MCF 10A (cell line): Measurements from ENCODE around the gene PRELID1. TPM values are rescaled to one million over a fixed set of nuclear protein-coding genes. Genes with fewer than 3 reads are reported as not detected.

Experiments
- BruUV-seq: library from RNA; stranded (reverse); fragments of 400-500 nt; replicated peaks from 2 replicates; lab custom pipeline; 2021; lab: Mats Ljungman, UMichigan
- CTCF ChIA-PET: fragments of 300-600 bp; sonication (Branson Sonifier 250); formaldehyde crosslinking; extraction: SDS; loops from one replicate; lab custom pipeline; 2021; ENCODE audit warnings: antibody characterized with exemption, inconsistent platforms; lab: Yijun Ruan, JAX
- POLR2A ChIA-PET: fragments of 300-600, 350-650 bp; sonication (Branson Sonifier 250); formaldehyde crosslinking; extraction: SDS; loops from one replicate; lab custom pipeline; 2020; ENCODE audit warnings: antibody characterized with exemption, inconsistent platforms; lab: Yijun Ruan, JAX
- DNase-seq: peaks from one replicate; pipeline ENCODE4 v3.0.0-alpha.2; 2018; ENCODE audit not compliant: unreplicated experiment
- H3K27ac Mint-ChIP-seq: one replicate; pipeline ENCODE4 v1.8.0; 2022; ENCODE audit warnings: mild to moderate bottlenecking, low read depth, mixed read lengths; ENCODE audit not compliant: unreplicated experiment
- H3K27me3 Mint-ChIP-seq: one replicate; pipeline ENCODE4 v1.8.0; 2022; ENCODE audit warnings: mixed read lengths; ENCODE audit not compliant: insufficient read depth, unreplicated experiment
- H3K36me3 Mint-ChIP-seq: one replicate; pipeline ENCODE4 v1.8.0; 2022; ENCODE audit warnings: mild to moderate bottlenecking, moderate library complexity, mixed read lengths; ENCODE audit not compliant: insufficient read depth, unreplicated experiment
- H3K4me1 Mint-ChIP-seq: one replicate; pipeline ENCODE4 v1.8.0; 2022; ENCODE audit warnings: mixed read lengths; ENCODE audit not compliant: insufficient read depth, unreplicated experiment
- H3K4me3 Mint-ChIP-seq: one replicate; pipeline ENCODE4 v1.8.0; 2022; ENCODE audit warnings: mild to moderate bottlenecking, moderate library complexity, mixed read lengths; ENCODE audit not compliant: unreplicated experiment
- H3K9me3 Mint-ChIP-seq: one replicate; pipeline ENCODE4 v1.8.0; 2022; ENCODE audit warnings: mixed read lengths; ENCODE audit not compliant: unreplicated experiment
- CTCF ChIP-seq: fragments of 200-600 bp; IDR thresholded peaks from one replicate; pipeline ENCODE4 v1.8.0; 2022; ENCODE audit warnings: antibody characterized with exemption, mild to moderate bottlenecking; ENCODE audit not compliant: unreplicated experiment
- intact Hi-C: fragments of 100-400 bp; cut with micrococcal nuclease; formaldehyde crosslinking; loops from 2 replicates; pipeline ENCODE4 v1.14.1; 2022
- total RNA-seq: library from RNA; stranded (reverse); gene quantifications from 2 replicates; pipeline ENCODE4 v1.2.3, GENCODE V29; 2022

PRELID1 gene
- total RNA-seq, 1 experiment from 2014 or later: 267 TPM

- H3K9me3 Mint-ChIP-seq: no peaks in the 10 kb centered on the region
- no peak overlapping the region for H3K4me3 Mint-ChIP-seq
- peak; percentile 92 for TF ChIP-seq CTCF
- no TSS peak for BruUV-seq
- ChIA-PET POLR2A (interaction anchor here (1.2 to 1.5 kb wide), 3 partner anchors 12 to 180 kb away, joined by 3 to 6 read pairs (median 3); partner anchors contain the start of gene PDLIM7), CTCF (interaction anchor here (0.6 to 6.5 kb wide), 37 partner anchors 8 to 289 kb away, joined by 3 to 59 read pairs (median 4); no protein-coding TSS in a partner anchor)
- peak; percentile 85 for DNase-seq
- H3K4me1 Mint-ChIP-seq: no peaks in the 10 kb centered on the region
- H3K27ac Mint-ChIP-seq: no peak overlapping the region
- intact Hi-C loops: loop anchor here (1.0 to 5.0 kb wide), 5 partner anchors 45 to 184 kb away; no protein-coding TSS in a partner anchor
- no peaks in the 10 kb centered on the region for H3K27me3 Mint-ChIP-seq
- peaks cover 35% of the 10 kb centered on the region for H3K36me3 Mint-ChIP-seq
Measured at GRCh38 chr5:177317959-177318377, 14.4 kb downstream of the PRELID1 start.

GRCh38 chr5:177319913-177320588 is 16.5 kb downstream of the PRELID1 start:
- H3K36me3 Mint-ChIP-seq: peaks cover 35% of the 10 kb centered on the region

GRCh38 chr5:177320879-177321278 is 17.3 kb downstream of the PRELID1 start:
- CTCF ChIA-PET: interaction anchor here (0.6 to 3.7 kb wide), 6 partner anchors 11 to 208 kb away, joined by 3 to 34 read pairs (median 12); no protein-coding TSS in a partner anchor
- no peak overlapping the region for H3K4me3 Mint-ChIP-seq
- H3K27ac Mint-ChIP-seq: no peak overlapping the region
- no peaks in the 10 kb centered on the region for H3K27me3 Mint-ChIP-seq
- intact Hi-C loops: no loop called here
- H3K4me1 Mint-ChIP-seq: peaks cover under 1% of the 10 kb centered on the region
- no peaks in the 10 kb centered on the region for H3K9me3 Mint-ChIP-seq
- H3K36me3 Mint-ChIP-seq: peaks cover 35% of the 10 kb centered on the region
- no peak for TF ChIP-seq CTCF
- POLR2A ChIA-PET: interaction anchor here (1.3 kb wide), 1 partner anchor 49 kb away, joined by 4 read pairs; no protein-coding TSS in a partner anchor
- BruUV-seq: no TSS peak
- no peak for DNase-seq

More at GRCh38 chr5:177319913-177320588, 16.5 kb downstream of the PRELID1 start:
- DNase-seq: no peak
- no peaks in the 10 kb centered on the region for H3K9me3 Mint-ChIP-seq
- TF ChIP-seq CTCF: no peak
- H3K4me1 Mint-ChIP-seq: no peaks in the 10 kb centered on the region
- no peak overlapping the region for H3K4me3 Mint-ChIP-seq
- H3K27ac Mint-ChIP-seq: no peak overlapping the region
- BruUV-seq: no TSS peak
- intact Hi-C loops: loop anchor here (2.0 to 5.0 kb wide), 2 partner anchors 43 to 182 kb away; no protein-coding TSS in a partner anchor
- POLR2A ChIA-PET: interaction anchor here (0.8 to 1.6 kb wide), 7 partner anchors 10 to 120 kb away, joined by 3 to 5 read pairs (median 3); partner anchors contain the start of gene LMAN2
- CTCF ChIA-PET: interaction anchor here (0.6 to 6.5 kb wide), 12 partner anchors 9 to 207 kb away, joined by 3 to 59 read pairs (median 8); no protein-coding TSS in a partner anchor
- H3K27me3 Mint-ChIP-seq: no peaks in the 10 kb centered on the region

- BruUV-seq: no TSS peak
- DNase-seq: no peak
Measured at GRCh38 chr5:177325868-177326381, 22.3 kb downstream of the PRELID1 start.

More at GRCh38 chr5:177325868-177326381, 22.3 kb downstream of the PRELID1 start:
- Mint-ChIP-seq H3K27me3 (no peaks in the 10 kb centered on the region), H3K4me1 (peaks cover 20% of the 10 kb centered on the region), H3K27ac (no peak overlapping the region), H3K9me3 (no peaks in the 10 kb centered on the region), H3K36me3 (peaks cover 36% of the 10 kb centered on the region), H3K4me3 (no peak overlapping the region)
- ChIA-PET CTCF (interaction anchor here (0.9 to 1.3 kb wide), 2 partner anchors 12 to 65 kb away, joined by 4 read pairs; no protein-coding TSS in a partner anchor), POLR2A (interaction anchor here (1.1 to 1.3 kb wide), 2 partner anchors 16 to 26 kb away, joined by 4 to 6 read pairs; partner anchors contain the start of gene LMAN2)
- intact Hi-C loops: no loop called here
- no peak for TF ChIP-seq CTCF
